Activated T-helper 2 cell treated with anti-CD3 and anti-CD28 coated beads, Interferon-gamma antibody, Interleukin-2, Interleukin-4, amounts not matched to agents 10 μg/mL and 5 μg/mL and 100 μg/mL, durations not matched to agents 14 hours and 24 hours and 36 hours (primary cell): Measurements from ENCODE around the gene NOX4. TPM values are rescaled to one million over a fixed set of nuclear protein-coding genes. Genes with fewer than 3 reads are reported as not detected.
"Not testable (repeated sequence)": the region's sequence is repeated elsewhere in the genome, so short reads cannot be mapped to it uniquely, and the experiment has no call there.

Experiments used
- DNase-seq: peaks from one replicate; pipeline ENCODE4 v3.0.0; 2021; ENCODE audit warnings: low spot score
- H3K27ac Mint-ChIP-seq: one replicate; pipeline ENCODE4 v1.8.0; 2021; ENCODE audit warnings: mixed read lengths
- H3K27me3 Mint-ChIP-seq: one replicate; pipeline ENCODE4 v1.8.0; 2021; ENCODE audit warnings: low read depth, mixed read lengths
- H3K36me3 Mint-ChIP-seq: one replicate; pipeline ENCODE4 v1.8.0; 2021; ENCODE audit warnings: low read depth, mixed read lengths
- H3K4me1 Mint-ChIP-seq: one replicate; pipeline ENCODE4 v1.8.0; 2021; ENCODE audit warnings: low read depth, mixed read lengths
- H3K4me3 Mint-ChIP-seq: one replicate; pipeline ENCODE4 v1.8.0; 2021; ENCODE audit warnings: low read depth, mild to moderate bottlenecking, moderate library complexity, mixed read lengths
- H3K9me3 Mint-ChIP-seq: one replicate; pipeline ENCODE4 v1.8.0; 2021; ENCODE audit warnings: mixed read lengths
- intact Hi-C: fragments of 100-400 bp; cut with micrococcal nuclease; formaldehyde crosslinking; loops from one replicate; pipeline ENCODE4 v1.15.1; 2023
- total RNA-seq: library from RNA; stranded (reverse); gene quantifications from 2 replicates; pipeline ENCODE4 v1.2.3, GENCODE V29; 2022

NOX4 gene
- total RNA-seq, 1 donor from 2014 or later = not detected

- Mint-ChIP-seq H3K9me3 (no peaks in the 10 kb centered on the region), H3K27me3 (no peaks in the 10 kb centered on the region), H3K36me3 (no peaks in the 10 kb centered on the region), H3K4me3 (no peak overlapping the region), H3K4me1 (no peaks in the 10 kb centered on the region), H3K27ac (no peak overlapping the region)
- intact Hi-C loops = no loop called here
- DNase-seq = no peak
These were observed 43.3 kb downstream of the NOX4 start for GRCh38 chr11:89447845-89448244.

GRCh38 chr11:89443361-89444322 is 47.5 kb downstream of the NOX4 start:
- Mint-ChIP-seq H3K27me3 (no peaks in the 10 kb centered on the region), H3K9me3 (no peaks in the 10 kb centered on the region), H3K36me3 (no peaks in the 10 kb centered on the region), H3K4me1 (no peaks in the 10 kb centered on the region), H3K27ac (no peak overlapping the region), H3K4me3 (no peak overlapping the region)
- intact Hi-C loops = no loop called here
- DNase-seq = no peak

GRCh38 chr11:89442801-89443200 is 48.4 kb downstream of the NOX4 start:
- no peak overlapping the region for H3K27ac Mint-ChIP-seq
- H3K27me3 Mint-ChIP-seq = no peaks in the 10 kb centered on the region
- H3K36me3 Mint-ChIP-seq = no peaks in the 10 kb centered on the region
- DNase-seq = no peak
- no peak overlapping the region for H3K4me3 Mint-ChIP-seq
- H3K9me3 Mint-ChIP-seq = no peaks in the 10 kb centered on the region
- intact Hi-C loops = no loop called here
- no peaks in the 10 kb centered on the region for H3K4me1 Mint-ChIP-seq

GRCh38 chr11:89441606-89442005 is 49.6 kb downstream of the NOX4 start:
- Mint-ChIP-seq H3K27ac (no peak overlapping the region), H3K9me3 (no peaks in the 10 kb centered on the region), H3K27me3 (no peaks in the 10 kb centered on the region), H3K4me3 (no peak overlapping the region), H3K36me3 (no peaks in the 10 kb centered on the region), H3K4me1 (no peaks in the 10 kb centered on the region)
- no peak for DNase-seq
- intact Hi-C loops = no loop called here

- H3K9me3 Mint-ChIP-seq = no peaks in the 10 kb centered on the region
- no peak overlapping the region for H3K4me3 Mint-ChIP-seq
- no peaks in the 10 kb centered on the region for H3K36me3 Mint-ChIP-seq
These were observed 53.9 kb downstream of the NOX4 start for GRCh38 chr11:89437317-89437716.

GRCh38 chr11:89436071-89436470 is 55.1 kb downstream of the NOX4 start:
- intact Hi-C loops = no loop called here
- Mint-ChIP-seq H3K27me3 (no peaks in the 10 kb centered on the region), H3K27ac (no peak overlapping the region), H3K9me3 (no peaks in the 10 kb centered on the region), H3K36me3 (no peaks in the 10 kb centered on the region), H3K4me3 (no peak overlapping the region), H3K4me1 (no peaks in the 10 kb centered on the region)
- DNase-seq = no peak

More at GRCh38 chr11:89437317-89437716, 53.9 kb downstream of the NOX4 start:
- intact Hi-C loops = no loop called here
- H3K4me1 Mint-ChIP-seq = no peaks in the 10 kb centered on the region
- no peaks in the 10 kb centered on the region for H3K27me3 Mint-ChIP-seq
- no peak for DNase-seq
- no peak overlapping the region for H3K27ac Mint-ChIP-seq

- no peaks in the 10 kb centered on the region for H3K4me1 Mint-ChIP-seq
- H3K27me3 Mint-ChIP-seq = no peaks in the 10 kb centered on the region
- no peaks in the 10 kb centered on the region for H3K36me3 Mint-ChIP-seq
- H3K4me3 Mint-ChIP-seq = no peak overlapping the region
- intact Hi-C loops = no loop called here
- H3K27ac Mint-ChIP-seq = no peak overlapping the region
- no peak for DNase-seq
- H3K9me3 Mint-ChIP-seq = no peaks in the 10 kb centered on the region
These were observed 57.9 kb downstream of the NOX4 start for GRCh38 chr11:89433278-89433677.

- H3K36me3 Mint-ChIP-seq, DNase-seq, H3K27me3 Mint-ChIP-seq, intact Hi-C loops, H3K27ac Mint-ChIP-seq, H3K9me3 Mint-ChIP-seq, H3K4me1 Mint-ChIP-seq, H3K4me3 Mint-ChIP-seq: not testable (repeated sequence)
These were observed 59.0 kb downstream of the NOX4 start for GRCh38 chr11:89432182-89432581.

- H3K27me3 Mint-ChIP-seq, intact Hi-C loops, H3K36me3 Mint-ChIP-seq, H3K4me1 Mint-ChIP-seq, DNase-seq, H3K4me3 Mint-ChIP-seq, H3K9me3 Mint-ChIP-seq, H3K27ac Mint-ChIP-seq: not testable (repeated sequence)
These were observed 64.7 kb downstream of the NOX4 start for GRCh38 chr11:89426501-89426900.

- intact Hi-C loops = no loop called here
- no peak overlapping the region for H3K4me3 Mint-ChIP-seq
These were observed 69.5 kb downstream of the NOX4 start for GRCh38 chr11:89421718-89422117.

GRCh38 chr11:89420981-89421380 is 70.2 kb downstream of the NOX4 start:
- Mint-ChIP-seq H3K27me3 (no peaks in the 10 kb centered on the region), H3K9me3 (no peaks in the 10 kb centered on the region), H3K36me3 (no peaks in the 10 kb centered on the region), H3K4me1 (no peaks in the 10 kb centered on the region), H3K4me3 (no peak overlapping the region), H3K27ac (no peak overlapping the region)
- no peak for DNase-seq
- intact Hi-C loops = no loop called here

More at GRCh38 chr11:89421718-89422117, 69.5 kb downstream of the NOX4 start:
- H3K27me3 Mint-ChIP-seq = no peaks in the 10 kb centered on the region
- H3K4me1 Mint-ChIP-seq = no peaks in the 10 kb centered on the region
- DNase-seq = no peak
- H3K36me3 Mint-ChIP-seq = no peaks in the 10 kb centered on the region
- H3K27ac Mint-ChIP-seq = no peak overlapping the region
- no peaks in the 10 kb centered on the region for H3K9me3 Mint-ChIP-seq

GRCh38 chr11:89416961-89417360 is 74.2 kb downstream of the NOX4 start:
- intact Hi-C loops = no loop called here

GRCh38 chr11:89411112-89411511 is 80.1 kb downstream of the NOX4 start:
- not testable (repeated sequence) for H3K27ac Mint-ChIP-seq, H3K36me3 Mint-ChIP-seq

More at GRCh38 chr11:89416961-89417360, 74.2 kb downstream of the NOX4 start:
- Mint-ChIP-seq H3K4me1 (no peaks in the 10 kb centered on the region), H3K9me3 (no peaks in the 10 kb centered on the region), H3K4me3 (no peak overlapping the region), H3K36me3 (no peaks in the 10 kb centered on the region), H3K27ac (no peak overlapping the region), H3K27me3 (no peaks in the 10 kb centered on the region)
- DNase-seq = no peak

More at GRCh38 chr11:89411112-89411511, 80.1 kb downstream of the NOX4 start:
- H3K4me3 Mint-ChIP-seq, DNase-seq, H3K27me3 Mint-ChIP-seq, H3K9me3 Mint-ChIP-seq, intact Hi-C loops, H3K4me1 Mint-ChIP-seq: not testable (repeated sequence)
